ENCODE results near the gene RELN.
"Not testable (repeated sequence)": the region's sequence is repeated elsewhere in the genome, so short reads cannot be mapped to it uniquely, and the experiment has no call there.

- TF ChIP-seq, protein P1, sequence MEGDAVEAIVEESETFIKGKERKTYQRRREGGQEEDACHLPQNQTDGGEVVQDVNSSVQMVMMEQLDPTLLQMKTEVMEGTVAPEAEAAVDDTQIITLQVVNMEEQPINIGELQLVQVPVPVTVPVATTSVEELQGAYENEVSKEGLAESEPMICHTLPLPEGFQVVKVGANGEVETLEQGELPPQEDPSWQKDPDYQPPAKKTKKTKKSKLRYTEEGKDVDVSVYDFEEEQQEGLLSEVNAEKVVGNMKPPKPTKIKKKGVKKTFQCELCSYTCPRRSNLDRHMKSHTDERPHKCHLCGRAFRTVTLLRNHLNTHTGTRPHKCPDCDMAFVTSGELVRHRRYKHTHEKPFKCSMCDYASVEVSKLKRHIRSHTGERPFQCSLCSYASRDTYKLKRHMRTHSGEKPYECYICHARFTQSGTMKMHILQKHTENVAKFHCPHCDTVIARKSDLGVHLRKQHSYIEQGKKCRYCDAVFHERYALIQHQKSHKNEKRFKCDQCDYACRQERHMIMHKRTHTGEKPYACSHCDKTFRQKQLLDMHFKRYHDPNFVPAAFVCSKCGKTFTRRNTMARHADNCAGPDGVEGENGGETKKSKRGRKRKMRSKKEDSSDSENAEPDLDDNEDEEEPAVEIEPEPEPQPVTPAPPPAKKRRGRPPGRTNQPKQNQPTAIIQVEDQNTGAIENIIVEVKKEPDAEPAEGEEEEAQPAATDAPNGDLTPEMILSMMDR (IDR thresholded peaks at IDR 0.05) = not testable (repeated sequence)
- TF ChIP-seq EZH2 (IDR thresholded peaks at IDR 0.05; ENCODE audit: borderline replicate concordance, insufficient read depth, low read depth, low read length, poor library complexity, severe bottlenecking) = not testable (repeated sequence)
These were observed 78.4 kb downstream of the RELN start for GRCh38 chr7:103911015-103911414.

Measured in B cell (primary cell).